Measurements from ENCODE around the gene HOXD10.

Gene HOXD10

DNA sequence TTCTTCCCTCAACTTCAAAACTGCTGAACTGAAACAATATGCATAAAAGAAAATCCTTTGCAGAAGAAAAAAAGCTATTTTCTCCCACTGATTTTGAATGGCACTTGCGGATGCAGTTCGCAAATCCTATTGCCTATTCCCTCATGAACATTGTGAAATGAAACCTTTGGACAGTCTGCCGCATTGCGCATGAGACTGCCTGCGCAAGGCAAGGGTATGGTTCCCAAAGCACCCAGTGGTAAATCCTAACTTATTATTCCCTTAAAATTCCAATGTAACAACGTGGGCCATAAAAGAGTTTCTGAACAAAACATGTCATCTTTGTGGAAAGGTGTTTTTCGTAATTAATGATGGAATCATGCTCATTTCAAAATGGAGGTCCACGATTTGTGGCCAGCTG is 21.3 kb downstream of the HOXD10 start:
- TF ChIP-seq, protein P1, sequence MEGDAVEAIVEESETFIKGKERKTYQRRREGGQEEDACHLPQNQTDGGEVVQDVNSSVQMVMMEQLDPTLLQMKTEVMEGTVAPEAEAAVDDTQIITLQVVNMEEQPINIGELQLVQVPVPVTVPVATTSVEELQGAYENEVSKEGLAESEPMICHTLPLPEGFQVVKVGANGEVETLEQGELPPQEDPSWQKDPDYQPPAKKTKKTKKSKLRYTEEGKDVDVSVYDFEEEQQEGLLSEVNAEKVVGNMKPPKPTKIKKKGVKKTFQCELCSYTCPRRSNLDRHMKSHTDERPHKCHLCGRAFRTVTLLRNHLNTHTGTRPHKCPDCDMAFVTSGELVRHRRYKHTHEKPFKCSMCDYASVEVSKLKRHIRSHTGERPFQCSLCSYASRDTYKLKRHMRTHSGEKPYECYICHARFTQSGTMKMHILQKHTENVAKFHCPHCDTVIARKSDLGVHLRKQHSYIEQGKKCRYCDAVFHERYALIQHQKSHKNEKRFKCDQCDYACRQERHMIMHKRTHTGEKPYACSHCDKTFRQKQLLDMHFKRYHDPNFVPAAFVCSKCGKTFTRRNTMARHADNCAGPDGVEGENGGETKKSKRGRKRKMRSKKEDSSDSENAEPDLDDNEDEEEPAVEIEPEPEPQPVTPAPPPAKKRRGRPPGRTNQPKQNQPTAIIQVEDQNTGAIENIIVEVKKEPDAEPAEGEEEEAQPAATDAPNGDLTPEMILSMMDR (IDR thresholded peaks at IDR 0.05; ENCODE audit: insufficient read depth, low read depth, low read length, missing control alignments): no peak
- no peak overlapping the region for H3K4me3 ChIP-seq (ENCODE audit: low read length)
- DNase-seq (ENCODE audit: low read depth): no peak

DNA sequence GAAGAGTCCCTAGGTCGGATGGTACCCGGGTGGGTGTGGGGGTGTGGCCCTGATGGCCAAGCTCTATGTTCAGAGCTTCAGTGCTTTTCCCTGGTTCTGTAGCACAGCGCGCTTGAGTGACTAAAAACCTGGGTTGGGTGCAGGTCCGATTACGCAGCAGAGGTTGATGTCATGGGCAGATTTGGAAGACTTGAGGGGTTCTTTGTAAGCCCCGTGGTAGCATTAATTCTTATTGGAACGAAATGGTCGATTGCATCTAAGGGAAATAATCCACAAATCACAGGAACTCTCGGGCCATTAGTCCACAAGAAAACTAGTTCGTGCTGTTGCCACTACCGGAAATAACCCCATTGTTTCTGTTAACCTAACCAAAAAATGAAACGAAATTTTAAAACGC is 21.9 kb downstream of the HOXD10 start:
- no peak overlapping the region for H3K4me3 ChIP-seq (ENCODE audit: low read length)
- no peak for DNase-seq (ENCODE audit: low read depth)
- TF ChIP-seq, protein P1 (IDR thresholded peaks at IDR 0.05; ENCODE audit: insufficient read depth, low read depth, low read length, missing control alignments): no peak

DNA sequence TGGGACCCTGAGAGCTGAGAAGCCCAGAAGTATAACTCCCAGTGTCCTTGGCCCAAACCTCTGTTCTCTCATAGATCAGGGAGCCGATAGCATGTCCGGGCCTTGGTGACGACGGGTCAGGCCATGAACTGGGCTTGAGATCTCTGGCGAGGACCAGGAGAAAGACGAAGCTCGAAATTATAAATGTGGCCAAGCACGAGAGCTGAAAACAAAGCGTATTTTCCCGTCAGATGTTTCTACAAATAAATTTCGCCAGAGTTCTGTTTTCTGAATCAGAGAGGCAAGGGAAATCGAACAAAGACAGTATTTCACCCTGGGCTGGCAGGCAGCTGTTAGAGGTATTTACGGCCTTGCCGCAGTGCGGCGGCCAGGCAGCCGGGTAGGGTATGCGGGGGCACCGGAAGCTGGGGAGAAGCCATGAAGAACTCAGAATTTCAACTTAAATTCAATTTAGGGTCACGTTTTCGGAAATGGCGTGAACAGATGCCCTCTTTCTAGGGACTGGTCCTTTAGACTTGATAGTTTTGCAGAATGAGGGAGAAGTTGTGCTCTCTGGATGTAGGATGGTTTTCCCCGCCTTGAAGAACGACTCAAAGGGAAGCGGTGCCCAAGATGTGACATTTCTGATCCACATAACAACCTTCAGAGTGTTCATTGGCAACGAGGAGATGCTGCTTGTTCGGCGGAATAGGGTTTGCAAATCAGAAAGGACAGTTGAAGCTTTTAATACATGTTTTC is 22.5 kb downstream of the HOXD10 start:
- TF ChIP-seq, protein P1 (IDR thresholded peaks at IDR 0.05; ENCODE audit: insufficient read depth, low read depth, low read length, missing control alignments): no peak
- no peak for DNase-seq (ENCODE audit: low read depth)
- no peak overlapping the region for H3K4me3 ChIP-seq (ENCODE audit: low read length)

DNA sequence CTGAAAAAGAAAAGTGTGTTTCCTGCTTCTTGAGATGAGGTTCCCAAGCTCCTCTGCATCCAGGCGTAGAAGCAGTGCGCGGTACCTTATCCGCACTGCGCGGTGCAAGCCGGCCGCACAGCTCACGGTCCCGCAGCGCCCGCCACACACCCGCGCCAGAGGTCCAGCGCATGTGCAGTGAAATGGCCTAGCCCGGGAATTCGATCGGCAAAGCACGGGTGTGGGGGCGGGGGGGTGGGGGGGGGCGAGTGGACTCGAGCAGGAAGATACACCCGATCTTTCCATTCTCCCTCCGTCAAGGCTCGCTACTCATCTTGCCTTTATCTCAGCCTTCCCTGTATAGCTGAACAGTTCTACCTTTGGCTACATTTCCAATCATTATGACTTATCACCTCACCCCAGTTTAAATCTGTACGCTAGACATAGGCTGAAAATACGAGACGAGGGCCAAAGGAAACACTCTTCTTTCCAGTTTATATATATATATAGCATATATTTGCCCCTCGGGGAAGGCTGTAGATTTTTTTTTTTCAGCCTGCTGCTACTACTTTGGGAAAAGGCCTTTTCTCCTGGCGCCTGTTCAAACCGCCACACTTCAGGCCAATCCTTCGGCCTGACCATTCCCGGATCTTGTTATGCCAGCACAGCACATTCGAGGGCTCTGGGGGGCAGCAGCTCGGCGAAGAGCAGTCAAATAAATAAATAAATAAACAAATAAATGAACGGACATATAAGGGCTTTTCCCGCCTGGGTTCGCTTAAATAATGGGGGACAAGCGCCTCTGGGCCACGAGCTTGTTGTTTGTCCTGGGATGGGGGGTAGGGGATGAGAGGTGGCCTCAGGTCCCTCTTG is 23.3 kb downstream of the HOXD10 start:
- H3K4me3 ChIP-seq (ENCODE audit: low read length): no peak overlapping the region
- TF ChIP-seq, protein P1 (IDR thresholded peaks at IDR 0.05; ENCODE audit: insufficient read depth, low read depth, low read length, missing control alignments): no peak
- no peak for DNase-seq (ENCODE audit: low read depth)

DNA sequence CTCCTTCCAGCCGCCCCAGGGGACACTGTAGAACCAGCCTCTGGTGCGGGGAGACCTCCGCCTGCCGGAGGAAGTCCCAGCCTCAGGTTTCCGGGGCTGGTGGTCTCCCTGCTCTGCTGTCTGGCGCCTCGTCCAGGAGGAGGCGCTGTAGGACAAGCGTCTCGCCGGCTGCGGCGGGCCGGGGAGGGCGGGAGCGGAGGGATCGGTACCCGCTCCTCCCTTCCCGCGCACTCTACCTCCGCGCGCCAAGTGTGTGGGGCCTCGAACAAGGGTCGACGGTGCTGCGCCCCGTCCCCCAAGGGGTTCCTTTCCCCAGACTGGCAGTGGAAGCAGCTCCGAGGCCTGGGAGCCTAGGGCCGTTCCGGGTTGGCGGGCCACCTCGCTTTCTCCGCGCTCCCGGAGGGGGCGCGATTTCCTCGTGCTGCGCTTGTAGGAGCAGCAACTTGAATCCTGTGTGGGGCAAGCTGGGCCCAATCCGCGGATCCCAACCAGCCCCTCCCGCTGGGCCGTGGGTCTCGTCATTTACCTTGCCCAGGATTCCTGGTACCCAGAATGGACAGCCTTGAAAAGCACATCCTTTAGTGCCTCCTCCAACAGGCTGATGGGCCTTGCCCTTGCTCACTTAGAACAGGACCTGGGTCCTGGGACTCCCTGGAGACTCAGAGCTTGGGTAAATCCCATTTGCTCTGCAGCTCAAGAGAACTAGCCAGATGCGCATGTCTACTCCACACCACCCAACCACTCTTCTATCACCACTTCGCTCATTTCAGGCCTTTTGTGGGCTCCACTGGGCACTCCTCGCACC is 24.1 kb downstream of the HOXD10 start:
- TF ChIP-seq, protein P1 (IDR thresholded peaks at IDR 0.05; ENCODE audit: insufficient read depth, low read depth, low read length, missing control alignments): peak; percentile 73
- peak overlapping the region; percentile 33 for H3K4me3 ChIP-seq (ENCODE audit: low read length)
- DNase-seq (ENCODE audit: low read depth): peak; percentile 65

DNA sequence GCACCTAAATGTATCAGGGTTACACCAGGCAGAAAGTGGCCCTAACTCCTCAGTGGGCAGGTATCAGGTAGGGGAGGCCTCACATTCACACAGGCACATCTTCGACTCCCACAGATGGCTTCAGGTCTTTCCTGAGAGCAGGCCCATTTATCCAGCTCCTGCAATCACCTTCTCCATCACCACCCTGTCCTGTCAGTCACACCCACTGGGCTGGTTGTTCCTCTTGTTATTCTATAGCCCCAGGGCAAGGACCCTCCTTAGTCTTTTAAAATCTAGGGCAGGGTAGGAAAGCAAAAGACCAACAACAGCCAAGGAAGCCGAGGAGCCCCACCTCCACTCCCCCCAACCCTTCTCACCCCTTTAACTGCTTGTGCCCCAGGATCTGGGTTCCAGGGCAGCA is 25.7 kb downstream of the HOXD10 start:
- no peak for DNase-seq (ENCODE audit: low read depth)
- H3K4me3 ChIP-seq (ENCODE audit: low read length): no peak overlapping the region
- TF ChIP-seq, protein P1 (IDR thresholded peaks at IDR 0.05; ENCODE audit: insufficient read depth, low read depth, low read length, missing control alignments): no peak

All from epithelial cell of esophagus (primary cell).